AG04449 (cell line): ENCODE results near the gene ZBTB49.

Experiments
- CTCF ChIA-PET: fragments of 350-600 bp; formaldehyde crosslinking; extraction: SDS; loops from one replicate; lab custom pipeline; 2021; ENCODE audit warnings: antibody characterized with exemption; lab: Yijun Ruan, JAX
- POLR2A ChIA-PET: fragments of 400-600, 350-600 bp; formaldehyde crosslinking; extraction: SDS; loops from one replicate; lab custom pipeline; 2020; ENCODE audit warnings: antibody characterized with exemption, inconsistent platforms; lab: Yijun Ruan, JAX
- DNase-seq: peaks from one replicate; pipeline ENCODE4 v3.0.0-alpha.2; 2010; ENCODE audit warnings: low read depth, low spot score
- H3K4me3 ChIP-seq: 2 replicates; pipeline ENCODE4 v1.5.1; 2011; ENCODE audit warnings: low read depth, mild to moderate bottlenecking, control low read depth, low read length
- CTCF ChIP-seq: IDR thresholded peaks from one replicate; pipeline ENCODE4 v1.5.1; 2011; ENCODE audit warnings: mild to moderate bottlenecking, moderate library complexity, low read length, control low read depth, inconsistent platforms; ENCODE audit not compliant: insufficient read depth; ENCODE audit errors: missing control alignments

ZBTB49 gene

GRCh38 chr4:4338210-4339001 is 48.4 kb downstream of the ZBTB49 start:
- no peak for DNase-seq
- no peak for TF ChIP-seq CTCF
- no peak overlapping the region for H3K4me3 ChIP-seq
- POLR2A ChIA-PET: no interaction called here
- CTCF ChIA-PET: interaction anchor here (0.8 to 8.1 kb wide), 4 partner anchors 11 to 87 kb away, joined by 3 to 80 read pairs (median 8); no protein-coding TSS in a partner anchor

- no peak for TF ChIP-seq CTCF
- ChIA-PET POLR2A (no interaction called here), CTCF (interaction anchor here (1.1 to 8.1 kb wide), 2 partner anchors 80 to 88 kb away, joined by 3 to 80 read pairs; no protein-coding TSS in a partner anchor)
- no peak overlapping the region for H3K4me3 ChIP-seq
- no peak for DNase-seq
These were observed 49.5 kb downstream of the ZBTB49 start for GRCh38 chr4:4339504-4340085.

- TF ChIP-seq CTCF: no peak
- no peak for DNase-seq
- H3K4me3 ChIP-seq: no peak overlapping the region
- POLR2A ChIA-PET: no interaction called here
- CTCF ChIA-PET: interaction anchor here (3.1 kb wide), 1 partner anchor 82 kb away, joined by 8 read pairs; no protein-coding TSS in a partner anchor
These were observed 52.0 kb downstream of the ZBTB49 start for GRCh38 chr4:4341861-4342650.

GRCh38 chr4:4343038-4343437 is 53.0 kb downstream of the ZBTB49 start:
- no peak for TF ChIP-seq CTCF
- no peak for DNase-seq
- ChIA-PET POLR2A (no interaction called here), CTCF (interaction anchor here (3.1 kb wide), 1 partner anchor 83 kb away, joined by 8 read pairs; no protein-coding TSS in a partner anchor)
- H3K4me3 ChIP-seq: no peak overlapping the region

GRCh38 chr4:4344915-4345527 is 55.0 kb downstream of the ZBTB49 start:
- CTCF ChIA-PET: interaction anchor here (0.7 to 1.1 kb wide), 3 partner anchors 10 to 17 kb away, joined by 3 read pairs; no protein-coding TSS in a partner anchor
- DNase-seq: no peak
- no peak overlapping the region for H3K4me3 ChIP-seq
- TF ChIP-seq CTCF: no peak
- POLR2A ChIA-PET: no interaction called here
